Measurements from ENCODE around the gene KHDC4. TPM values are rescaled to one million over a fixed set of nuclear protein-coding genes. Genes with fewer than 3 reads are reported as not detected.

The KHDC4 gene
- total RNA-seq, 1 donor from 2014 or later, result 32.3 TPM

DNA sequence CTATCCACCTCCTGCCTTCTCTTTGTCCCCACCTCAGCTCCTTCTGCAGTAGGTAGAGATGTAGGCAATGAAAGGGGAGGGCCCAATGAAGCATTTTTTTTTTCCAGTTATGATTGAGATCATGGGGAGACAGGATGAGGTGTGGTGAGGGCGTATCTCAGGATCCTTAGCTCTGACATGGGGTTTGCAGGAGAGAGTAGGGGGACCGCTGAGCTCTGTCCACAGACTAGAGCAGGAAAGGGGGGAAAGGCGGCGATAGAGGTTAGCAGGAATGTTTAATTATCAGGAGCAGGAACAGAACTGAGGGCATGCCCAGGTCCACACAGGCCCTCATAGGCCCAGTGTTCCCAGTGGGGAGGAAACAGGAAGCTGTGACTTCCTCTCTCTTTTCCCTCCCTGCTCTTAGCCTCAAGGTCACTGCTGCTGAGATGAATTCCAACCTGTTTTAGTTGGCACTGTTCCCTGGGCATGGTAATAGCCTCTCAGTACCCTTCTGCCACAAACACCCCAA is 6.3 kb upstream of the KHDC4 start:
- no peak for DNase-seq (ENCODE audit: low spot score)
- TF ChIP-seq, protein P1, sequence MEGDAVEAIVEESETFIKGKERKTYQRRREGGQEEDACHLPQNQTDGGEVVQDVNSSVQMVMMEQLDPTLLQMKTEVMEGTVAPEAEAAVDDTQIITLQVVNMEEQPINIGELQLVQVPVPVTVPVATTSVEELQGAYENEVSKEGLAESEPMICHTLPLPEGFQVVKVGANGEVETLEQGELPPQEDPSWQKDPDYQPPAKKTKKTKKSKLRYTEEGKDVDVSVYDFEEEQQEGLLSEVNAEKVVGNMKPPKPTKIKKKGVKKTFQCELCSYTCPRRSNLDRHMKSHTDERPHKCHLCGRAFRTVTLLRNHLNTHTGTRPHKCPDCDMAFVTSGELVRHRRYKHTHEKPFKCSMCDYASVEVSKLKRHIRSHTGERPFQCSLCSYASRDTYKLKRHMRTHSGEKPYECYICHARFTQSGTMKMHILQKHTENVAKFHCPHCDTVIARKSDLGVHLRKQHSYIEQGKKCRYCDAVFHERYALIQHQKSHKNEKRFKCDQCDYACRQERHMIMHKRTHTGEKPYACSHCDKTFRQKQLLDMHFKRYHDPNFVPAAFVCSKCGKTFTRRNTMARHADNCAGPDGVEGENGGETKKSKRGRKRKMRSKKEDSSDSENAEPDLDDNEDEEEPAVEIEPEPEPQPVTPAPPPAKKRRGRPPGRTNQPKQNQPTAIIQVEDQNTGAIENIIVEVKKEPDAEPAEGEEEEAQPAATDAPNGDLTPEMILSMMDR (IDR thresholded peaks at IDR 0.05), result no peak
- Mint-ChIP-seq H3K27ac (ENCODE audit: unreplicated experiment) (peak overlapping the region; percentile 95), H3K27me3 (ENCODE audit: low read depth) (no peaks in the 10 kb centered on the region), H3K36me3 (ENCODE audit: low read depth) (no peaks in the 10 kb centered on the region), H3K9me3 (ENCODE audit: low read depth) (no peaks in the 10 kb centered on the region), H3K4me3 (ENCODE audit: unreplicated experiment) (no peak overlapping the region), H3K4me1 (ENCODE audit: low read depth) (peaks cover 50% of the 10 kb centered on the region)

DNA sequence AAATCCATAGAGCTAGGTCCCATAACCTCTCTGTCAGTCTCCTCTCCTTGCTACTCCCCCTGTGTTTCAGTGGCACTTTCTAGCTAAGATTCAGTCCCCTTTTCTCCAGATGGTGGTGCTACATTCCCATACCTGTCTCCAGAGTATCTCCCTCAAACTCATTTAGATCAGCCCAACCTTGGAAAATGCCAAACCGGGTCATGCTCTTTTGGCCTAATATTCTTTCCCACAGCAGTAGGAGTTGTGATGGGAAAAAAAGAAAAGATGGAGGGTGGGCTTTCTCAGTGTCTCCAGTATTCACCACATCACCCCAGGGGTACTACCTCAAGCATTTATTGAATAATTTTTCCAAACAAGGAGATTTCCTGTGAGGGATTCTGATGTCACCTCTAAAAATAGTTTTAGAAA is 4.0 kb upstream of the KHDC4 start:
- Mint-ChIP-seq H3K36me3 (ENCODE audit: low read depth) (no peaks in the 10 kb centered on the region), H3K4me1 (ENCODE audit: low read depth) (peaks cover 43% of the 10 kb centered on the region), H3K9me3 (ENCODE audit: low read depth) (no peaks in the 10 kb centered on the region), H3K4me3 (ENCODE audit: unreplicated experiment) (no peak overlapping the region), H3K27me3 (ENCODE audit: low read depth) (no peaks in the 10 kb centered on the region), H3K27ac (ENCODE audit: unreplicated experiment) (peak overlapping the region; percentile 84)
- DNase-seq (ENCODE audit: low spot score), result no peak
- TF ChIP-seq, protein P1 (IDR thresholded peaks at IDR 0.05), result peak; percentile 88

DNA sequence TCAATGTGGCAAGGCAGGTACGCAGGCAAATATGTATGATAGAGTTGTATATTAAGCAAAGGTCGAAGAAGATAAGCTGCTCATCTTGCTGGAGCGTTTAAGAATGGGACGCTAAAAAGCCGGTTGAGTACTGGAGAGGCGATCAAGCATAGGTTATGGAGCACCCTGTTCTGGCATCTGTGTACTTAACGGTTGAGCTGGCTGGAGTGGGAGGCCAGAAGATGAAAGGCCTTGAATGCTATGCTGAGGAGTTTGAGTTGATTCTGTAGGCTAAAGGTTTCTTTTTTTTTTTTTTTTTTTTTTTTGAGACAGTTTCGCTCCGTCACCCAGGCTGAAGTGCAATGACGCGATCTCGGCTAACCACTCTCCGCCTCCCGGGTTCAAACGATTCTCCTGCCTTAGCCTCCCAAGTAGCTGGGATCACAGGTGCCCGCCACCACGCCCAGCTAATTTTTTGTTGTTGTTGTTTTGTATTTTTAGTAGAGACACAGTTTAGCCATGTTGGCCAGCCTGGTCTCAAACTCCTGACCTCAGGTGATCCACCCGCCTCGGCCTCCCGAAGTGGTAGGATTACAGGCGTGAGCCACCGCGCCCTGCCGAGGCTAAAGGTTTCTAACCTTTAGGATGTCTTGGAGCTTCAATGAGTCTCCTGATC is 850 bp upstream of the KHDC4 start:
- Mint-ChIP-seq H3K27me3 (ENCODE audit: low read depth) (no peaks in the 10 kb centered on the region), H3K4me1 (ENCODE audit: low read depth) (peaks cover 34% of the 10 kb centered on the region), H3K27ac (ENCODE audit: unreplicated experiment) (peak overlapping the region; percentile 27), H3K9me3 (ENCODE audit: low read depth) (no peaks in the 10 kb centered on the region), H3K36me3 (ENCODE audit: low read depth) (peaks cover 4% of the 10 kb centered on the region), H3K4me3 (ENCODE audit: unreplicated experiment) (peak overlapping the region; percentile 28)
- DNase-seq (ENCODE audit: low spot score), result no peak
- TF ChIP-seq, protein P1 (IDR thresholded peaks at IDR 0.05), result no peak

DNA sequence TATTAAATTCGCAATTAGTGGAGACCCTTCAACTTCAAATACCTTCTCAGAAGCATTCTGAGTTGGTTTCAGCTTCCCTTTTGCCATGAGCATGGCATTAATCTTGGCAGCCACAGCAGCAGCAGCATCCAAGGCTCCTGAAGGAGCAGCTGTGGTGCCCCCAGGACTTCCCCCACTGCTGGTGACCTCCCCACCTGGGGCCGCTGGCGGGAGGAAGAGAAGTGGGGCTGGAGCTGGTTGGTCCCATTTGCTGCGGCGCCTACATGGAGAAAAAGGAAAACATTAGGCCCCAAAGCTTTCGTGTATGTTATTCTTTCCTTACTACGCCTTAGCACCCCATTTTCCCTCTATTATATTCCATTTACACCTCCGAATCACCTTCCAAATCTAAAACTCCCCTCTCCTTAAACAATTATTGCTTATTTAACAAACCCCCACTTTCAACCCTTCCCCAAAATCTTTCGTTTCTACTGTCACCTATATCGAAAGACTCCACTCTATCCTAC is 569 bp downstream of the KHDC4 start:
- no peak overlapping the region for H3K4me3 Mint-ChIP-seq (ENCODE audit: unreplicated experiment)
- H3K27ac Mint-ChIP-seq (ENCODE audit: unreplicated experiment), result no peak overlapping the region
- TF ChIP-seq, protein P1 (IDR thresholded peaks at IDR 0.05), result no peak
- H3K27me3 Mint-ChIP-seq (ENCODE audit: low read depth), result no peaks in the 10 kb centered on the region
- peaks cover 38% of the 10 kb centered on the region for H3K4me1 Mint-ChIP-seq (ENCODE audit: low read depth)
- no peak for DNase-seq (ENCODE audit: low spot score)
- no peaks in the 10 kb centered on the region for H3K9me3 Mint-ChIP-seq (ENCODE audit: low read depth)
- peaks cover 11% of the 10 kb centered on the region for H3K36me3 Mint-ChIP-seq (ENCODE audit: low read depth)

DNA sequence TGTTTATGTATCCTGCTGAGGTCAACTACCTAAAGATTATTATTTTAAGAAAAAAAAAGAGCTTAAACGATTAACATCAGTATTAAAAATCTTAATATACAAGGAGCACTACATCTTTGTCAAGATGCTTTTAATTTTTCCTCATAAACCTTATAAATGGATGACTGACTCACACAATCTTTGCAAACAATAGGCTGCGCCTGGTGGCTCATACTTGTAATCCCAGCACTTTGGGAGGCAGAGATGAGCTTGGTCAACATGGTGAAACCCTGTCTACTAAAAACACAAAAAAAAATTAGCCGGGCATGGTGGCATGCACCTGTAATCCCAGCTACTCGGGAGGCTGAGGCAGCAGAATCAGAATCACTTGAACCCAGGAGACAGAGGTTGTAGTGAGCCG is 1.7 kb downstream of the KHDC4 start:
- peaks cover 30% of the 10 kb centered on the region for H3K4me1 Mint-ChIP-seq (ENCODE audit: low read depth)
- H3K27me3 Mint-ChIP-seq (ENCODE audit: low read depth), result no peaks in the 10 kb centered on the region
- TF ChIP-seq, protein P1 (IDR thresholded peaks at IDR 0.05), result no peak
- H3K36me3 Mint-ChIP-seq (ENCODE audit: low read depth), result peaks cover 15% of the 10 kb centered on the region
- H3K4me3 Mint-ChIP-seq (ENCODE audit: unreplicated experiment), result peak overlapping the region; percentile 46
- no peak for DNase-seq (ENCODE audit: low spot score)
- peak overlapping the region; percentile 41 for H3K27ac Mint-ChIP-seq (ENCODE audit: unreplicated experiment)
- H3K9me3 Mint-ChIP-seq (ENCODE audit: low read depth), result no peaks in the 10 kb centered on the region
